ENCODE data around the gene SNX20. TPM values are rescaled to one million over a fixed set of nuclear protein-coding genes. Genes with fewer than 3 reads are reported as not detected.

SNX20 gene
- total and polyA plus RNA-seq, 2 of the 4 experiments (the other 2 are of a cell fraction), result not detected

DNA sequence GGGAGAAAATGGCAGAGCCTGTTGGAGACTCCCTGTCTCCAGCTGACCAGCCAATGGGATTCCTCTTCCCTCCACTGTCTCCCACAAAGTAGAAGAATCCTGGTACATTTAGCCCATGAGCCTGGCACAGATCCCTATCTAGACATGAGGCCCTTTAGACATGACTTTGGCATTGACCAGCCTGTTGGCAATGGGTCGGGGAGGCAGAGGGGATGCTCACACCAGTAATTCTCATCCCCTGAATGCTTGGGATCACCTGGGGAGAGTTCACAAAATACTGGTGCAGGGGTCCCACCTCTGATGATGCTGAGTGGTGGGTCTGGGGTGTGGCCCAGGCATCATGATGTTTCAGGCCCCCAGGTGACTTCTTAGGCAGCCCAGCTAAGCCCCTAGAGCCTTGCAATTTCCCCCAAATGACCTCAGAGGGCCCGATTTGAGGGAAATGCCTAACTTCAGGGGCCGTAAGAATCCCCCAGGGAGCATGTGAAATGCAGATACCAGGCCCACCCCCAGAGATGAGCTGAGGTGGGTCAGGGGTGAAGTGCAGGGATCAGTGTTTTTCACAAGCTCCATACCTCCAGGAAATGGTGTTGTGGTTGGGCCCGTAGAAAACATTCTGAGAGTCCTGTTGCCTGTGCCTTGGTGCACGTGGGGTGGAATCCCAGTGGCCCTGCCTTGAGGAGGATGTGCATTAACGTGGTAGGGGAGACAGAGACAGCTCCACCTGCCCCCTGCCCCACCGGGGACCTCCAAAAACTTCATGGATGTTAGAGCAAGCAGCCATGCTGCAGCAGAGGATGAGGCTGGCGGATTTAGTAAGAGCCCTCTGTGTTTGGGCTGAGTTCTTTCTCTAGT is 42.1 kb downstream of the SNX20 start:
- no peaks in the 10 kb centered on the region for H4K20me1 ChIP-seq (ENCODE audit: insufficient read depth, low read length)
- no peak overlapping the region for H3K4me2 ChIP-seq (ENCODE audit: low read depth, low read length)
- H4K8ac ChIP-seq (ENCODE audit: low read depth in 2 of 2, low read length in 2 of 2), result no peak overlapping the region
- no peaks in the 10 kb centered on the region for H3K79me1 ChIP-seq (ENCODE audit: low read depth in 1 of 2, low read length in 2 of 2)
- TF ChIP-seq RCOR1 (IDR thresholded peaks at IDR 0.05; ENCODE audit: insufficient replicate concordance, low read length) (no peak), MAFK (IDR thresholded peaks at IDR 0.05; ENCODE audit: low read depth, low read length) (no peak), CEBPB (IDR thresholded peaks at IDR 0.05; ENCODE audit: low read depth, low read length) (no peak), NFE2L2 (IDR thresholded peaks at IDR 0.05; ENCODE audit: low read depth, low read length) (no peak), POLR2A (IDR thresholded peaks at IDR 0.05; ENCODE audit: low read depth, low read length) (no peak), RAD21 (IDR thresholded peaks at IDR 0.05; ENCODE audit: low read length) (no peak), MXI1 (IDR thresholded peaks at IDR 0.05; ENCODE audit: borderline replicate concordance, low read depth, low read length) (no peak), MAZ (IDR thresholded peaks at IDR 0.05; ENCODE audit: borderline replicate concordance, low read depth, low read length) (no peak), RFX5 (IDR thresholded peaks at IDR 0.05; ENCODE audit: low read depth, low read length) (no peak), CHD1 (IDR thresholded peaks at IDR 0.05; ENCODE audit: low read depth, low read length) (no peak)
- TF ChIP-seq, protein P1, sequence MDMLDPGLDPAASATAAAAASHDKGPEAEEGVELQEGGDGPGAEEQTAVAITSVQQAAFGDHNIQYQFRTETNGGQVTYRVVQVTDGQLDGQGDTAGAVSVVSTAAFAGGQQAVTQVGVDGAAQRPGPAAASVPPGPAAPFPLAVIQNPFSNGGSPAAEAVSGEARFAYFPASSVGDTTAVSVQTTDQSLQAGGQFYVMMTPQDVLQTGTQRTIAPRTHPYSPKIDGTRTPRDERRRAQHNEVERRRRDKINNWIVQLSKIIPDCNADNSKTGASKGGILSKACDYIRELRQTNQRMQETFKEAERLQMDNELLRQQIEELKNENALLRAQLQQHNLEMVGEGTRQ (IDR thresholded peaks at IDR 0.05; ENCODE audit: low read depth, low read length), result no peak
- TF ChIP-seq, protein P2, sequence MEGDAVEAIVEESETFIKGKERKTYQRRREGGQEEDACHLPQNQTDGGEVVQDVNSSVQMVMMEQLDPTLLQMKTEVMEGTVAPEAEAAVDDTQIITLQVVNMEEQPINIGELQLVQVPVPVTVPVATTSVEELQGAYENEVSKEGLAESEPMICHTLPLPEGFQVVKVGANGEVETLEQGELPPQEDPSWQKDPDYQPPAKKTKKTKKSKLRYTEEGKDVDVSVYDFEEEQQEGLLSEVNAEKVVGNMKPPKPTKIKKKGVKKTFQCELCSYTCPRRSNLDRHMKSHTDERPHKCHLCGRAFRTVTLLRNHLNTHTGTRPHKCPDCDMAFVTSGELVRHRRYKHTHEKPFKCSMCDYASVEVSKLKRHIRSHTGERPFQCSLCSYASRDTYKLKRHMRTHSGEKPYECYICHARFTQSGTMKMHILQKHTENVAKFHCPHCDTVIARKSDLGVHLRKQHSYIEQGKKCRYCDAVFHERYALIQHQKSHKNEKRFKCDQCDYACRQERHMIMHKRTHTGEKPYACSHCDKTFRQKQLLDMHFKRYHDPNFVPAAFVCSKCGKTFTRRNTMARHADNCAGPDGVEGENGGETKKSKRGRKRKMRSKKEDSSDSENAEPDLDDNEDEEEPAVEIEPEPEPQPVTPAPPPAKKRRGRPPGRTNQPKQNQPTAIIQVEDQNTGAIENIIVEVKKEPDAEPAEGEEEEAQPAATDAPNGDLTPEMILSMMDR (conservative IDR thresholded peaks at IDR 0.05; ENCODE audit: low read depth, low read length), result no peak
- H3K9me1 ChIP-seq (ENCODE audit: insufficient read depth, low read length), result no peaks in the 10 kb centered on the region
- no peaks in the 10 kb centered on the region for H3K4me1 ChIP-seq (ENCODE audit: control insufficient read depth, insufficient read depth, low read length)
- no peak overlapping the region for H3K56ac ChIP-seq (ENCODE audit: extremely low read depth, insufficient read depth, low read length)
- H3K27ac ChIP-seq (ENCODE audit: insufficient read depth, low read length), result no peak overlapping the region
- H2BK120ac ChIP-seq (ENCODE audit: low read depth, low read length), result no peak overlapping the region
- WGBS, 2 experiments (ENCODE audit: extremely low coverage in 2 of 2, insufficient read length in 1 of 2), result no CpG with 5 or more reads among the region's 8 CpGs
- CTCF ChIA-PET, result no interaction called here
- in situ Hi-C loops (cut with MboI; ENCODE audit: low sequenced_read_pairs) (no loop called here), intact Hi-C loops (cut with micrococcal nuclease) (no loop called here), dilution Hi-C loops (cut with HindIII; ENCODE audit: low sequenced_read_pairs, unreplicated experiment) (no loop called here)
- H3K9me3 ChIP-seq (ENCODE audit: control insufficient read depth, insufficient read depth, low read length), result no peaks in the 10 kb centered on the region
- H2BK20ac ChIP-seq (ENCODE audit: low read depth, low read length), result no peak overlapping the region
- no peak overlapping the region for H3K9ac ChIP-seq (ENCODE audit: low read depth, low read length)
- H3K27me3 ChIP-seq (ENCODE audit: control insufficient read depth, insufficient read depth, low read length), result peaks cover 8% of the 10 kb centered on the region; the same call in 1 of the 2 replicates
- H3K4ac ChIP-seq (ENCODE audit: low read depth, low read length), result no peak overlapping the region
- no peak overlapping the region for H3K4me3 ChIP-seq (ENCODE audit: insufficient read depth, low read depth, low read length)
- no peak overlapping the region for H3K23ac ChIP-seq (ENCODE audit: low read depth, low read length)
- POLR2A ChIA-PET (ENCODE audit: unreplicated experiment), result no interaction called here
- H2BK15ac ChIP-seq (ENCODE audit: low read depth, low read length), result no peak overlapping the region
- H4K91ac ChIP-seq (ENCODE audit: insufficient read depth, low read depth, low read length), result no peak overlapping the region
- no peak overlapping the region for H2AFZ ChIP-seq (replicated peaks; ENCODE audit: low read length, poor library complexity)
- ATAC-seq (ENCODE audit: low read depth), result no peak
- H3K14ac ChIP-seq (replicated peaks; ENCODE audit: low read depth, low read length), result no peak overlapping the region
- BruUV-seq (replicated peaks), result no TSS peak
- H2AK5ac ChIP-seq (ENCODE audit: low read depth, low read length), result no peak overlapping the region
- no peak overlapping the region for H3K18ac ChIP-seq (ENCODE audit: low read depth, low read length)
- H3K36me3 ChIP-seq (ENCODE audit: control insufficient read depth, insufficient read depth, low read length), result no peaks in the 10 kb centered on the region
- DNase-seq, result no peak
- H4K5ac ChIP-seq (ENCODE audit: low read depth, low read length), result no peak overlapping the region
- no peak overlapping the region for H2AK9ac ChIP-seq (replicated peaks; ENCODE audit: low read depth, low read length, poor library complexity)
- H2BK5ac ChIP-seq (ENCODE audit: low read depth, low read length, poor library complexity, severe bottlenecking), result no peak overlapping the region

All from IMR-90 (cell line).